Measurements from ENCODE around the gene ARL10.

ARL10 gene

DNA sequence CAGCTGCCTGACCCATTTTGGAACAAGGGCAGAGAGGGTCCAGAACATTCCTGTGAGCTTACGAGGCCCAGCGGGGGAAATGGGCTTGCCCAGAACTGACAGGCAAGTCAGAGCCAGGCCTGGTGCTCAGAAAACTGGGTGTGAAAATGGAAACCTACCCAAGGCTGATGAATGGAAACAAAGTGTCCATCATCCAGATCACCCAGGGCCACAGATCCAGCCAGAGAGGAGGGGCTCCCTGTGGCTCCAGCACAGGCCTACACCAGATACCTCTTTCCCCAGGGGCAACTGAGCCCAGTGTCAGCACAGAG, 47.9 kb downstream of the ARL10 start:
- no peak for DNase-seq

DNA sequence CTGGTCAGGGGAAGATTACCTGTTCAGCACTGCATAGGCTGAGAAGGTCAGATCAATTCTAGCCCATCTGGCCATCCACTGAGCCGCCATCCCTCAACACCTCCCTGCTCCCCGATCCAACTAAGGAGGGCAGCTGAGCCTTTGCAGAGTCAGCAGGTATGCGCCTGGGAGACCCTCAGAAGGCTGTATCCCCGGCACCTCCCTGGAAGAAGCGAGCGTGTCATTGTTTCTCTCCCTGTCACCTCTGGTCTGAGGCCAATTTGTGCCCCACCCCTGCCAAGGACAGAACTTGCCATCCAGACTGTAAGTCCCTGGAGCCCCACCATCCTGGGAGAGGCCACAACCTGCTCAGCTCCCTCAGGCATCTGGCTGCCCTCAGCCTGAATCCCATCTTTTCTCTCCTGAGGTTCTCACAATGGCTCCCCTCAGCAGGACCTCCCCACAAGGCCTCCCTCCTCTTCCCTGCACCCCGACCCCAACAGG, 48.5 kb downstream of the ARL10 start:
- DNase-seq = no peak

DNA sequence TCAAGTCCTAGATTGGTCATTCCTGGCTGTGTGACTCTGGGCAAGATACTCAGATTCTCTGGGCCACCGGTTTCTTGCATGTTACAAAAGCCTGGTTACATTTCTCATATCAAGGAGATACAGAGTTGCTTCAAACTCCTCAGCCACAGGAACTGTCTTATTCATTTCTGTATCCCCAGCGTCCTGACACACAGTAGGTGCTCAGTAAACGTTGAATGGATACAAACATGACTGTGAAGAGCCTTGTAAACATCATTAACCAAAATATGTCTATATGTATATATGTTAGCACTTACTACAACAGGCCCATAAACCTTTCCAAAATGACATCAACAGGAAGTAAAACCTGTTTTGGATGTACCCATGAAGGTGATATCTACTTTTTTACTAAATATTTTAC, 49.4 kb downstream of the ARL10 start:
- DNase-seq = no peak

DNA sequence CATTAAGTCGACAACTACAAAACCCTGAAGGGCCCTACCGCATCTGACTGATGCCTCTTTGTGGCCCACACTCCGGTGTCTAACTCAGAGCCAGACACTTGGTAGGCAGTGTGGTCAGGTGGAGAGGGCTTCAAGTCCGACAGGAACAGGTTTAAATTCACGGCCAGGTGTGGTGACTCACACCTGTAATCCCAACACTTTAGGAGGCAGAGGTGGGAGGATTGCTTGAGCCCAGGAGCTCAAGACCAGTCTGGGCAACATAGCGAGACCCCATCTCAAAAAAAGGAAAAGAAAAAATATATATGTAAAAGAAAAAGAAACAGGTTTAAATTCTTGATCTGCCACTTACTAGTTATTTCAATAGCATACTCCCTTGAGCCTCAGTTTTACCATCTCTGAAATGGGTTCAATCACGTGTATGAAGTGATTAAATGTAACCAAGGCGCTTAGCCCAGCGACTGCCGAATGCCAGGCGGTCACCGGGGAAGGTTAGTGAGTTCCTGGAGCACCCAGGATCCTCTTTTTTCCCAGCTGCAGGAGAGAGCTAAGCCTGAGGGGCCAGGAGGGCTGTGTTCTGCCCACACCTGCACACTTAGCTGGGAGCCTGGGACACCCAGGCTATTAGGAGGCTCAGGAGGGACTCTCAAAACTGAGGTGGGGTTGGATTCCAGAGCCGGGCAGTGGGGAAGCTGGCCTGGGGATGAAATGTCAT, 50.1 kb downstream of the ARL10 start:
- no peak for DNase-seq

DNA sequence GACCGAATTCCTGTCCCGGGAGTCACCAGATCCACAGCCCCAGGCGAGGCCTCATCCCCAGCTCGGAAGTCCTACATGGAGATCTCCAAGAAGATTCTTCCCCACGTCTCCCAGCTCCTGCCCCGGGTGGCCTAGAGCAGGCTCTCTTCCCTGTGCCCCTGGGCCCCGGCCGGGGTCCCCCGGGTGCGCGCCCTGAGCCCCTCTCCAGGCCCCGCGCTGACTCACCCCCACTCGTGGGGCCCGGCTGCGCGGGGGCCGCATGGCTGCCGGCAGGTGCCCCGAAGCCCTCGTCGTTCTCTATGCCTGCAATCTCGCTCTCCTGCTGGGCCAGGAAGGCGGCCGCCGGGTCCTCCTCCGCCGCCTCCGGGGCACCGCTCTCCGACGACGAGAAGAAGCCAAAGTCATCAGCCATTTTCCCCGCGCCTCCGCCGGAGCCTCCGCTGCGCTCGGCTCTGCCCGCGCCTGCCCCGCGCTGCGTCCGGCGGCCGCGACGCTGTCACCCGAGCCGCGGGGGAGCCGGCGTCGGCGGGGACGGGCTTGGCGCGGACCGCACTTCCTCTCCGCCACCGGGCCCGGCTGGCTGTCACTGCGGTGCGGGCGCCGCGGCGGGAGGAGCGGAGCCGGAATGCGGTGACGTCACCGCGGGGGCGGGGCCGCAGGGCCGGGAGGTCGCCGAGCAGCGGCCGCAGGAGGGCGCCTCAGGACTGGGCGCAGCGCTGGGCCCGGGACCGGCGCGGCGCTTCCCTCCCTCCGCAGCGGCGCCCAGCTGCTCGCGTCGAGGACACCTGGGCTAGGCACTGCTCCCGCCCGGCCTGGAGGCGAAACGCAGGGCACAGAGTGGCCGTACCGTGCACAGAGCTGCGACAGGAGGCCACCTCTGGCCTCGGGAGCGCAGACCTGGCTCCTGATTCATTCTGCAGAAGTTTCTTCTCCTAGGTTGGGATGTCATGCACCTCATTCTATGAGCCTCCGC, 51.0 kb downstream of the ARL10 start, which contains the start of gene CLTB:
TSS of gene CLTB (minus strand) at position 588 of the 973 bp plus-strand sequence. CDS start at position 412, 176 bp downstream.
- peak in 1 of 2 experiments; percentile 88 for DNase-seq

DNA sequence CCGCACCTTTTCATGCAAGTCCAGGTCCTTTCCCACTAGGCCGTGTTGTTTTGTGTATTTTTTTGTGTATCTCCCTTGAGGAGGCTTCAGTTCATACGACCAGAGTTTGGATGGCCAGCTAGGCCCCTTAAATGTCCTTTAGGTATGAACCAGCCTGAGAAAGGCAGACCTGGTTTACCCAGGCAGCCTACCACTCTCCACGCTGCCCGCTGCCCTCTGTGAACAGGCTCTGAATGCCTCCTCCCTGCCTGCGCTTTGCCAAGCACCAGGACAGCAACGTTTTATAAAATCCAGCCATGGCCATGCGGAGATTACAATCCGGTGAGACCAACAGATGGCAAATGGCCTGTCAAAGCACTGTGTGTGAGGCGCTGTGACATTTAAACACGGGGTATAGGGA, 51.7 kb downstream of the ARL10 start:
- no peak for DNase-seq

DNA sequence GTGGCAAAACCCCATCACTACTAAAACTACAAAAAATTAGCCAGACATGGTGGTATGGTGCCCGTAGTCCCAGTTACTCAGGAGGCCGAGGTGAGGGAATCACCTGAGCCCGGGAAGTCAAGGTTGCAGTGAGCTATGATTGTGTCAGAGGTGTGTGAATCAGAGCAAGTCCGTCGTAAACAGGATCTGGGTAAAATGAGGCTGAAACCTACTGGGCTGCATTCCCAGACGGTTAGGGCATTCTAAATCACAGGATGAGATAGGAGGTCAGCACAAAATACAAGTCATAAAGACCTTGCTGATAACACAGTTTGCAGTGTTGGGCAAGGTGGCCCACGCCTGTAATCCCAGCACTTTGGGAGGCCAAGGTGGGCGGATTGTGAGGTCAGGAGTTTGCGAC, 53.0 kb downstream of the ARL10 start:
- no peak for DNase-seq

DNA sequence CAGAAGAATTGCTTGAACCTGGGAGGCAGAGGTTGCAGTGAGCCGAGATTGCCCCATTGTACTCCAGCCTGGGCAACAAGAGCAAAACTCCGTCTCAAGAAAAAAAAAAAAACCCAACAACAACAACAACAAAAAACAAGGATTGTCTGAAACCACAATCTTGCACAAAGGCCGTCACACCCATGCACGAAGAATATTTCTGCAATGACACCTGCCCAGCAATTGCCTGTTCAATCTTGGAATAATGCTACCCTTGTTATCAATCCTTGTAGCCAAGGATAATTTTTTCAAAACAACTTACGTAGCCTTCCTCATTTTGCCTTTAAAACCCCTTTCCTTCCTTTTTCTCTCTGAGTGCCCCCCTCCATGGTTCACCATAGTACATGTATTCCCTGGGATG, 54.8 kb downstream of the ARL10 start:
- DNase-seq = no peak

DNA sequence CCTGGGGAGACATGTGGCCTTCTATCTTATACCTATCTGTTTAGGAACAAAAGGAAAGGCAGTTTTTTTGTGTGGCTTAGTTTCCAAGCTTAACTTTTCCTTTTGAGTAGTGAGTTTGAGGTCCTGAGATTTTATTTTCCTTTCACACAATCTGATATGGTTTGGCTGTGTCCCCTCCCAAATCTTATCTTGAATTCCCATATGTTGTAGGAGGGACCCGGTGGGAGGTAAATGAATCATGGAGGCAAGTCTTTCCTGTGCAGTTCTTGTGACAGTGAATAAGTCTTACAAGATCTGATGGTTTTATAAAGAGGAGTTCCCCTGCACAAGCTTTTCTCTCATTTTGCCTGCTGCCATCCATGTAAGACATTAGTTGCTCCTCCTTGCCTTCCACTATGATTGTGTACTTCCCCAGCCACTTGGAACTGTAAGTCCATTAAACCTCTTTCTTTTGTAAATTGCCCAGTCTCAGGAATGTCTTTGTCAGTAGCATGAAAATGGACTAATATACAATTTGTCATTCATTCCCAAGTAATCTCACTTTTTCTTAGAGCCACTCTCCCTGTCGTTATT, 55.8 kb downstream of the ARL10 start:
- DNase-seq = no peak

DNA sequence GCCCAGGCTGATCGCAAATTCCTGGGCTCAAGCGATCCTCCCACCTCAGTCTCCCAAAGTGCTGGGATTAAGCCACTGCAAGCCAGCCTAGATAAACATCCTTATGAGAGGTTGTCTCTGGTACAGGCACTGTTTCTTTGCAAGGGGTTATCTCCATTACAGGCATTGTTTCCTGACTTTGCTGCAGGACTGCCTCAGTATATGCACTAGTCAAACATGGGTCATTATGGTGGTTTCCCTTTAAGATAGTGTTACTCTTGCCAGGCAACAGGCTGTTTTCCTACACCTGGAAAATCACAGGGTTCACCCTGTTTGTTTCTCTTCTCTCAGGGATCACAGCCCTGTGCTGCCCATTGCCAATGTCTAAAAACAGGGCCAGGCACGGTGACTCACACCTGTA, 58.9 kb downstream of the ARL10 start:
- no peak for DNase-seq

DNA sequence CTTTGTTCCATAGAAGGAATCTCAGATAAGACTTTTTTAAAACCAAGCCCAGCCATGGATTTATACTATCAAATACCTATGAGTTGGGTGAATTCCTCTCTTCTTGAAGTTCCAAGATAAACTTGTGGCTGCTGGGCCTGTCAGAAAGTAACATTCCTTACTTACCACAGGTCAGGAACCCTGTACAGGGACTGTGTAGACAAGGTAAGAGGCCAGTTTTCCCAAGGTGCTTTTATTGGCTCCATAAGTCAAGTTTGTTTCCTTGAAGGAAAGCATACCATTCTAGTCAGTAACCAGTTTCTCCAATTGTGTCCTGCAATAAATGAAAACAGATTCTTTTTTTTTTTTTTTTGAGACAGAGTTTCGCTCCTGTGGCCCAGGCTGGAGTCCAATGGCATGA, 59.9 kb downstream of the ARL10 start:
- DNase-seq = no peak

DNA sequence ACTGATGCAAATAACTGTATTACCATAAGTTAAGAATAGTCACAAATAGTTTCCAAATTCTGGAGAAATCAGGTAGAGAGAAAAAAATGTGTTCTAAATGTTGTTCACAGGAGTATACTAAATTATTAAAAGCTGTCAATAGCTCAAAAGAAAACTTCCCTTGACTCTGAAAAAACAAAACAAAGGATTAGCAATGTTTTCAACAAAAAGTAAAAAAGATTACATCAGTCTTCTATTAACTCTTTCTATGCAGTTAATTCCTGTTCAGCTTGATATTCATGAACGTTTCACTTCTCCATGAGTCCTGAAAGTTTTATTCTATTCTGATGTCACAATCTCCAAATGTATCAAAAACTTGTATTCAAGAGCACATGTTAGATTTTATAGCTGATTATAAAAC, 60.5 kb downstream of the ARL10 start:
- no peak for DNase-seq

DNA sequence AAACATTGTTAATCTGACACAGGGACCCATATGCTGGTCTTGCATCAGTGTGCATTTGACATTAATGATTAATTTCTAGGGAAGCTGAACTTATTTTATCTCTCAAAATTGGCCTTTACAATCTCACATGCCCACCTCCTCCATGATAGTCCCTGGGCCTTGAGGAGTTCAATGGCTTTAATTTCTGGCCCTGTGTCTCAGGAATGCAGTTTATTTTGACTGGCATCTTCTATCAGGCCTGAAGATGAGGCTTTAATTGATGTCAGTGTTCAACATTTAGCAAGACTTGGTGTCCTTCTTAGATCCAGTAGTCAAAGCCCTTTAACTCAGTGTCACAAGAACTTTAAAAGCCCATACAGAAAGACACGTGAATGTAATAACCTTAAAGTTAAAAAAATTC, 61.6 kb downstream of the ARL10 start:
- no peak for DNase-seq

DNA sequence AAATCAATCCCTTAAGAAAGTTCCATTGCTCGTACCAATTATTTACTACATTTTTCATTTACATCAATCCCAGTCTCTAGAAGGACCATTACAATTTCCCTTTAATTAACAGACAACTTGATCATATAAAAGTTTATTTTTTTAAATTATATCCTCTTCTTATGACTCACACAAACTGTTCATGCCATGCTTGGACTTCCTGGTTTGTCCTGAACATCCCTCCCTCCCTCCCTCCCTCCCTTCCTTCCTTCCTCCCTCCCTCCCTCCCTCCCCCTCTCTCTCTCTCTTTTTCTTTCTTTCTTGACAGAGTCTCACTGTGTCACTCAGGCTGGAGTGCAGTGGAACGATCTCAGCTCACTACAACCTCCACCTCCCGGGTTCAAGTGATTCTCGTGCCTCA, 62.7 kb downstream of the ARL10 start:
- DNase-seq = no peak

DNA sequence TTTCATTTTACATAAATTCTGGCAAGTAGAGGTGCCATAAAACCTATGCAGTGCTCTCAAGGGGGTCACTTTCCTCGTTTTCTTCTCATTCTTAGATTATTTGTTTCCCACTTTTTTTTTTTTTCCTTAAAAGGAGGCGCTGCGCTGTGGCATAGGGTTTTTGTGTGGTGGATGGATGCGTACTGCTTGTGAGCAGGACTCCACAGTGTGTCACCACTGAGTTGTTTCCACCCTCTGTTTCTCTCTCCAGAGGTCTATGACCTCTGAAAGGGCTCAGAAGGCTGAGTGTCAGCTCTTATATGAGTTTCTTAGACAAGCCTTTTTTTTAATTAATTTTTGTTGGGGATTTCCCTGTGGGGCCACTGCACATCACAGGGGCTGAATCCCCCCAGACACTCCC, 64.7 kb downstream of the ARL10 start:
- no peak for DNase-seq

Measured in NCI-H446 (cell line).